Hindlimb muscle (tissue), 1 donor: ENCODE measurements around the gene IGSF8. TPM values are rescaled to one million over a fixed set of nuclear protein-coding genes. Genes with fewer than 3 reads are reported as not detected.
"Not testable (repeated sequence)": the region's sequence is repeated elsewhere in the genome, so short reads cannot be mapped to it uniquely, and the experiment has no call there.

Experiments
- DNase-seq: peaks from one replicate; pipeline ENCODE4 v3.0.0-alpha.2; 2013
- polyA plus RNA-seq: library from polyadenylated mRNA; unstranded; fragments of 120-200 nt; gene quantifications from one replicate; pipeline ENCODE4 v1.2.1, GENCODE V29; 2013; ENCODE audit not compliant: insufficient read length

IGSF8 gene
- polyA plus RNA-seq, 1 donor = 21.6 TPM

DNA sequence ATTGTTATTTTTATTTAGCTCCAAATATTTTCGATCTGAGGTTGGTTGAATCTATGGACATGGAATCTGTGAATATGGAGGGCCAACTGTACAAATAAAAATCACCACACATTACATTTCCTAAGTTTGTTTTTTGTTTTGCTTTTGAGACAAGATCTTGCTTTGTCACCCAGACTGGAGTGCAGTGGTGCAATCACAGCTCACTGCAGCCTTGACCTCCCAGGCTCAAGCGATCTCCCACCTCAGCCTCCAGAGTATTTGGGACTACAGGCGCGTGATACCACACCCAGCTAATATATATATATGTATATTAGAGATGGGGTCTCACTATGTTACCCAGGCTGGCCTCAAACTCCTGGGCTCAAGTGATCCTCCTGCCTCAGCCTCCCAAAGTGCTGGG lies 27.9 kb upstream of the IGSF8 start:
- DNase-seq = not testable (repeated sequence)

DNA sequence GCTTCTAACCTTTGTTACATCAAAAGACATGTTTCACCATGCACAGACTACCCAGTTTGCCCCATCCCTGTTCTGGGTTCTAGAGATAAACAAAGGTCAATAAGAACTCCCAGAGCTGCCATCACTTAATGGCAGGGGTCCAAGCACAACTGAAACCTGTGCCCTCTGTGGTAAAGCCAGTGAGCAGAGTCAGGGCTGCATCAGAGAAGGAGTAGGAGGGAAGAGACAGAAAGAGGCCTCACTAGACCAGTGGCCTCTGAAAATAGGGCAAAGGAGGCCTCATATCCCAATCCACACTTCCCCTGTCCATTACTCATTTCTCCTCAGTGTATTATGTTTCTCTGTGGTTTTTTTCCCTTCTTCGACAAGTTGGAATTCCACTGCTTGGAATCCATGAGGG lies 27.3 kb upstream of the IGSF8 start:
- no peak for DNase-seq

DNA sequence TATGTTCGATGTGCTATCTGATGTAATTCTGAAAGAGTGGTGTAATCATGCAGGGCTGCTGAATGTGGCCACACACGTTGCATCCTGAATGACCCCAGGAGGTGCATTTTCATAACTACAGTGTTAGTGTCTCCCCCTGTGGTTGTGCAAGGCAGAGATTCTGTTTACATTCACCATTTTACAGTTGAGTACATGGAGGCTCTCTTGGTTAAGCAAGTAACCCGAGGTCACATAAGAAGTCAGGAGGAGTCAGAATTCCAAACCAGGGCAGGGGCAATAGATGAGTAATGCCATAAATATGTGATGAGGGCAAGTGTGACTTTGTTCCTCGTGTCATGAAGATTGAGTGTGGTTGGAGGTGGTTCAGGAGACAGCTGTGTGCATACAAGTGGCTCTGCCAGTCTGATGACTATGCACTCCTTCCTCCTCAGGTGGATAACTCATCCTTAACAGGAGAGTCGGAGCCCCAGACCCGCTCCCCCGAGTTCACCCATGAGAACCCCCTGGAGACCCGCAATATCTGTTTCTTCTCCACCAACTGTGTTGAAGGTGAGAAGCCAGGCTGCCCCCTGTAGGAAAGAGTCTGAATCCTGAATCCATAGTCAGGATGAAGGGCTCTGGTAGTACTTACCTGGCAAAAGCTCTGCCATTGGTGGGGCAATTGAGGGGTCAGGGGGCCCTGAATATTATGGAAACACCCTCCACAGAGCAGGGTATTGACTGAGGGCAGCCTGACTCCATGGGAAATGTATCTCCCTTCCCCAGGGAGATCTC lies 26.5 kb upstream of the IGSF8 start:
- DNase-seq = no peak

DNA sequence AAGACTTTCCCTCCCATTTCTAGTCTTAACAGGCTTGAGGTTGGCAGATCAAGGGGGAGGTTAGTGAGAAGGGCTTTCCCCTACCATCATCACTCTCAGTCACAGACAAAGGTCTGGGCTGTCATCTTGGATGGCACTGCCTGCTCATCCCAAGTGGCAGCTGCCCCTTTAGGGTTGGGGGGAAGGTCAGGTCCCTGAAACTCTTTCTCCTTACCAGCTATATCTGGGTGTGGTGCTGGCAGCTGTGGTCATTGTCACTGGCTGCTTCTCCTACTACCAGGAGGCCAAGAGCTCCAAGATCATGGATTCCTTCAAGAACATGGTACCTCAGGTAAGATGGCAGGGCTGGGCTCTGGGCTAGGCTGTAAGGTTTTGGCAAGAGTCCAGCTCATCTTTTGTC lies 25.3 kb upstream of the IGSF8 start:
- no peak for DNase-seq

DNA sequence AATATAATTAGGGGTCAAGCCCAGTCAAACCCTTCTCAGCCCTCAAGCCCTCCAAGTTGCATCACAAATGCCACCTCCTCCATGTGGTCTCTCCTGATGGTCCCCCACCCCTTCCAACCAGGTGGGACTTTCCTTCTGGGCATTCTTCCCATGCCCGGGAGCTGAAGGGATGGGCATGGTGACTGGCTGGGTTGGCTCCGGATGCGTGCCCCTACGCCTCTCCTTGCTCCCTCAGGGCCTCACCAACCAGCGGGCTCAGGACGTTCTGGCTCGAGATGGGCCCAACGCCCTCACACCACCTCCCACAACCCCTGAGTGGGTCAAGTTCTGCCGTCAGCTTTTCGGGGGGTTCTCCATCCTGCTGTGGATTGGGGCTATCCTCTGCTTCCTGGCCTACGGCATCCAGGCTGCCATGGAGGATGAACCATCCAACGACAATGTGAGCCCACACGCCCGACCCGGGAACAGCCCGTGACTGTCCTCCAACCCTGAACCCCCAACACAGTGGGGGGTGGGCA lies 24.6 kb upstream of the IGSF8 start:
- no peak for DNase-seq

DNA sequence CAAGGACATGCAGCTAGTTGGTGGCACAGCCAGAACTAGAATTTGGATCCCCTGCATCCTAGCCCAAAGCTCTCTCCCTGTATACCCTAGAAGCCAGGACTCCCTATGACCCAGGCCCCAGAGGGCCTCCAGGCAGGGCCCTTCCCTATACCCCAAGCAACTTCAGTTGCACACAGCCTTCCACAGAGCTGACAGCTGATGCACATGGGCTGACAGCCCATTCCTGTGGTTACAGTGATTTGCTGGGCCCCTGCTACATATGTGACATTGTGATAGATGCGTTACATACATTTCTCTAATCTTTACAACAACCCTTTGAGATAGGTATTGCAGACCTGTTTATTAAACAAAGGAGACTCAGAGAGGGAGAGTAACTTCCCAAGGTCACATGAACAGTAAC lies 23.0 kb upstream of the IGSF8 start:
- no peak for DNase-seq

DNA sequence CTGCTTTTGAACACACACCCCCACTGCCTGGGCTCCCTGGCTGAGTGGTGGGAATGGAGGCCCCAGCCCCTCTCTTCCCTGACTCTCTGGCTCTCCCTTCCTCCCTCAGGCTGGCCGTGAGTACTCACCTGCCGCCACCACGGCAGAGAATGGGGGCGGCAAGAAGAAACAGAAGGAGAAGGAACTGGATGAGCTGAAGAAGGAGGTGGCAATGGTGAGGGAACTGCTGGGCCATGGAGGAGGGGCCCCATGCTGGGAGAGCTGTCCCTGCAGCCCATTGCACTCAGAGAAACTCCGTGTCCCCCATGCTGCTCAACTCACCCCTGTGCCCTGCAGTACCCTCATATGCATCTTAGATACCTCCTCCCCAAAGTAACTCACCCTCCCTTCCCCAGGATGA lies 22.4 kb upstream of the IGSF8 start:
- no peak for DNase-seq

DNA sequence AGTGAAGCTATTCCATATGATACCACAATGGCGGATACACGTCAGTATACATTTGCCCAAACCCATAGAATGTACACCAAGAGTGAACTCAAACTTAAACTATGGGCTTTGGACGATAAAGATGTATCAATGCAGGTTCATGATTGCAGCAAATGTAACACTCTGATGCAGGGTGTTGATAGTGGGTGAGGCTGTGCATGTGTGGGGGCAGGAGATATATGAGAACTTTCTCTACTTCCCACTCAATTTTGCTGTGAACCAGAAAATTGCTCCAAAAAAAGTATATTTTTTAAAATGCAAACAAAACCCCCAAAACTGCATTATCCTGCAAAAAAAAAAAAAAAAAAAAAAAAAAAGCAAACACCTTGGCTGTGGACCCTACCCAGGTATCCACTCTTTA lies 20.5 kb upstream of the IGSF8 start:
- no peak for DNase-seq

DNA sequence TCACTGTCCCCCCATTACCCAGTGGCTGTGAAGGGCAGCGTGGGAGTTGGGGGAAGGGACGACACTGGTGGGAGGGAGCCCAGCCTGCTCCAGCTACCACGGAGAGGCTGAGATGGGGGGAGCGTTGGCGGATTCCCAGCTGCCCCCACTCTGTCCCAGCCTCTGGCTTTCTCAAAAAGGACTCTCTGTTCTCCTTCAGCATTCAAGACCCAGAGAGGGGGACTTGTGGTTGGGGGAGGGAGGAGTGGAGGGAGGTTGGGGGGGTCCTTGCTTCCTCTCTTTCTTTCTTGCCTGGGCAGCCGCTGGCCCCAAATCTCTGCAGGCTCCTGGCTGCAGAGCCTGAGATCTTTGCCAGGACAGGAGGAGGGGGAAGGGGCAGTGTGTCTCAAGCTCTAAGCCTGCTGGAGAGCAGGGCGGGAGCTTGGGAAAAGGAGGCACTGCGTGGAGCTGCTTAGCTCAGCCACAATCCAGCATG lies 19.3 kb upstream of the IGSF8 start:
- no peak for DNase-seq

DNA sequence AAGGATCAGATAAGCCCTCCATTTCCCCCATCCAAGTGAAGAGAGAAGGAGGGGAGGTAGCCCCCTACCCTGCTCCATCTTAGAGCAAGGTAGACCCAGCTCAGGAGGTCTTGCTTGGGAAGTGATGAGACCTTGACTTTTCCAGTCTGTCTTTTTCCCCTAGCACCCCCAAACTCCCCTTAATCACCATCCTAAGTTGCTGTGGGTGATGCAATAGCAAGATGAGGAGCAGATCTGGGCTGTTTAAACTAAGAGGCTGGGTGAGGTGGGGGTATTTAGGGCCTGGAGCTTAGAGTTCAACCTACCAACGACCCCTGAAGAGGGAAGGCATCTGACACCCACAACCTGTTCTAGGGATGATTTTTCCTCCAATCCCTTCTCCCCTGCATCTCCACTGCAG lies 18.9 kb upstream of the IGSF8 start:
- DNase-seq = no peak

DNA sequence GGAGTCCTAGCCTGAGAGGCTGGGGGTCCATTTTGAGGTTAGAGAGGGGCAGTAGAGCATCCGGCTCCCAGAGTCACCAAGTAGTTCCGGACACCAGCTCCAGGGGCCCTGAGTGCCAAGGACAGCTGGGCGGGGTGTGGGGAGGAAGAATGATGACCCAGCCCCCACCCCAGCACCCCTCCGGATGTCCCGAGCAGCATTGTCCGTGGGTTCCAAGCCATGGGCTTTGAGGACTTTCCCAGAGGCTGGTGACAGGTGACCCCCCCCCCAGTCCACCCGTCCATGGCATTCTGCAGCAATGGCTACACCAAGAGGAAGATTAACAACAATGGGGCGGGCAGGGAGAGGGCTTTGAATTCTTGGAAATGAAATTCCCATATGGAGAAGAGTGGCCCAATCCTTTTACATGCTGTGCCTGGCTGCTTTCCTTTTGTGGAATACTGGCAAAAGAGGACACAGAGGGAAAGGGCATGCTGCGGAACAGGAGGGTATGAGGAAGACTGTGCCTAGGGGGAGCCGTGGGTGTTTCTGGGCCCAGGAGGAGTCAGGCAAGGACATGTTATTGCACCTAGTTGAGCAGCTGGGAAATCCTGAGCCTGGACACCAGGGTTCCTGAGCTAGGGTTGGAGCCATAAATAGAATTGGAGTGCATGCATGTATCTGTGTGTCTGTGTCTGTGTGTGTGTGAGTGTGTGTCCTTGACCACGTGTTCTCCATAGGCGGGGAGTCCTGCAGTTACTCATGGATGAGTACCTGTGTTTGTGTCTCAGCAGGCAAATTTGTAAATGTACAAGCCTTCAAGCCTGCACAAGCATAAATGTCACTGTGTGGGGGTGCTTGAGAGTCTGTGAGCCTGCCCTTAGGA lies 18.1 kb upstream of the IGSF8 start:
- no peak for DNase-seq

DNA sequence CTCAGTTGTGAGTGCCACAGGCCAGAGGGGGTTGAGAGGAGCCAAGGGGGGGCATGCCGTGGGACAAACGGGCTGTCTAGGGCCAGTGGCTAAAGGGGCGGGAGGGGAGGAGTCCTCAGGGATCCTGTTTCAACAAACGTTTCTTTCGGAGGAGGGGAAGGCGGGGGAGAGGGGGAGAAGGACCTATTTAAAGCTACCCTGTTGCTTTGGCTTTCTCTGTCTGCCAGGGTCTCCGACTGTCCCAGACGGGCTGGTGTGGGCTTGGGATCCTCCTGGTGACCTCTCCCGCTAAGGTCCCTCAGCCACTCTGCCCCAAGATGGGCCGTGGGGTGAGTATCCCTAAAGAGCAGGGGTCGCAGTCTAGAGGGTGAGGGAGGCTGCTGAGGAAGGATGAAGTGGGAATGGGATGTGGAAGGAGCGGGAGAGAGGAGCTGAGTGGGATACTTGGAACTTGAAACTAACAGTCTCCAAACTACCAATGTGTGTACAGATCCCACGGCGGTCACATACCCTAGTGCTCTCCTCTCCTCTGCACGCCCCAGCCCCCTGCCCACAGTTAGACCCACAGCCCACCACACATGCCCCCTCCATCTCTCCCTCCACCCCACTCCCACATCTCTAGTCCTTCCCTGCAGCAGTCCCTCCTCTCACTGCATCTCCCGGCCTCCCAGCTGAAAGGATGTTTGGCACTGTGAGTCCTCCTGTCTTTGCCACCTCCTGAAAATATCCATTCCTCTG lies 17.3 kb upstream of the IGSF8 start, which contains the start of gene ATP1A2:
TSS of gene ATP1A2 (plus strand) at position 215 of the 738 bp plus-strand sequence. CDS start at position 318, 103 bp downstream.
- DNase-seq = no peak

DNA sequence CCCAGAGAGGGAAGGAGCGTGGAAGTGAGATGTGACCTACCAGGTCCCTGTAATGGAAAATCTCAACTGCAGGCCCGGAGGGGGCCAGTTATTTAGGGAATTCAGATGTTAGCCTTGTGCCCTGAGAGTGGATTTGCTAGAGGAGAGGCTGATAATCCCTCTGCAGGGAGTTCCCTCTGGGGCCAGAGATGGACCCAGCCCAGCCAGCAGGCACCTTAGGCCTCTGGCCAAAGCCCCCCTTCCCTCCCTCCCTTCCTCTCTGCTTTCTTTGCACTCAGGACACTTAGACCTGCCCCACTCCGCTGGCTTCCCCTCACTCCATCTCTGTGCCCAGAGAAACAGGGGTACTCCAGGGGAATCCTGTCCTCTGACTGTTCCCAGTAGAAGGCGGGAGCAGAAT lies 15.7 kb upstream of the IGSF8 start:
- DNase-seq = no peak

DNA sequence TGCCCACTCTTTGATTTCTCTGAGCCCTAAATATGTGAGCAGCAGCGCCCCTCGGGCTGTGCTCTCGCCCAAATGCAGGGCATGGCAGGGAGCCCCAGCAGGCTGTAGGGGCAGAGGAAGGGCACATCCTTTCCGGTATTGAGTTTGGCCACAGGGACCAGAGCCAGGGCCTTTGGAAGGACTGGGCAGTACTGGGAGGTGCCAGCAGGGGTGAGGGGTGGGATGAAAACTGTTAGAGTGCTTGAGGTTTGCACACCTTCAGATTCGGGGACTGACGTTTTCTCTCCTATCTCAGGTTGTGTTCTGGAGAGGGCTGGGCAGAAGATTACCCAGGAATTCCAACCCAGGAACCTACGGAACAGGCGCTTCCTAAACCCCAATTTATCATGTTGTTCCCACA lies 15.0 kb upstream of the IGSF8 start:
- DNase-seq = no peak

DNA sequence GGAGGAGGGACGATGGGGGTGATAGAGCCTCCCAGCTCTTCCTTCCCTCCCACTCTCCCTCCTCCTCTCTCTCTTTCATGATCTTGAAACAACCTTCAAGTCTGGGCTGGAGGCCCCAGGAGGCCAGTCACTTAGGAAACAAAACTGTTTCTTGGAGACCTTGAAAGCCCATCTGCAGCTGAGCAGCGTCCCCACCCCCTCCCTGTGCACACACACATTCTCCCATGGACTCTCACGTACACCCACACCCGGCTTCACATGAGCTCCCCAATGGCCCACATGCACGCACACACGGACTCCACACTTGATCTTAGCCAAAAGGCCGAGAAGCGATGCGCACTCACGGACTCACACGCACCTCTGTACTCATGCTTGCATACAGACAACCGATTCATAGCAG lies 13.9 kb upstream of the IGSF8 start:
- DNase-seq = peak; percentile 81

DNA sequence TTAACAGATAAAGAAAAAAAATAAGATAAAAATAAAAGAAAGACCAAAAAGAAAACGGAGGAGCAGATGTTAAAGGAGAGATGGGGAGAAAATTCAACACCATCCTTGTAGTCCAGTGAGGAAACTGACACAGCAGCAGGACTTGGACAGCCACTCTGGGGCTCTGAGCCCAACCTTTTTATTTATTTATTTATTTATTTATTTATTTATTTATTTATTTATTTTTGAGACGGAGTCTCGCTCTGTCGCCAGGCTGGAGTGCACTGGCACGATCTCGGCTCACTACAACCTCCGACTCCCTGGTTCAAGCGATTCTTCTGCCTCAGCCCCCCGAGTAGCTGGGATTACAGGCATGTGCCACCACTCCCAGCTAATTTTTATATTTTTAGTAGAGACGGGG lies 13.0 kb upstream of the IGSF8 start:
- DNase-seq = not testable (repeated sequence)

DNA sequence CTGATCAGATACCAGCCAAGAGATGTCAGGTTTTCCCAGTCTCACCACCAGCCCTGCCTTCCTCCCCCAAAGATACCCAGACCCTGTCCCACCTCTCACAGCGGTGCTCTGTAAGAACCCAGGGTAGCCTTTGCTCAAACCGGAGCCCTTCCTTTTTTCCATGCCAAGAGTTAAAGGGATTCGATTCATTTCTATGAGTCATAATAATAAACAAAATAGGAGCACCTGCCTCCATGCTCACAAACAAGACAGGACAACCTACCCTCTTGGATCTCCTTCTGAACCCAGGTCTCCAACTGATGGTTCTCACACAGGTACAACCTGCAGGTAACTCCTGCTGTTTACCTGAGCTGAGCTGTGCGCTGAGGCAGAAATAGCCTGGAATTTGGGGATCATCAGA lies 11.3 kb upstream of the IGSF8 start:
- no peak for DNase-seq

DNA sequence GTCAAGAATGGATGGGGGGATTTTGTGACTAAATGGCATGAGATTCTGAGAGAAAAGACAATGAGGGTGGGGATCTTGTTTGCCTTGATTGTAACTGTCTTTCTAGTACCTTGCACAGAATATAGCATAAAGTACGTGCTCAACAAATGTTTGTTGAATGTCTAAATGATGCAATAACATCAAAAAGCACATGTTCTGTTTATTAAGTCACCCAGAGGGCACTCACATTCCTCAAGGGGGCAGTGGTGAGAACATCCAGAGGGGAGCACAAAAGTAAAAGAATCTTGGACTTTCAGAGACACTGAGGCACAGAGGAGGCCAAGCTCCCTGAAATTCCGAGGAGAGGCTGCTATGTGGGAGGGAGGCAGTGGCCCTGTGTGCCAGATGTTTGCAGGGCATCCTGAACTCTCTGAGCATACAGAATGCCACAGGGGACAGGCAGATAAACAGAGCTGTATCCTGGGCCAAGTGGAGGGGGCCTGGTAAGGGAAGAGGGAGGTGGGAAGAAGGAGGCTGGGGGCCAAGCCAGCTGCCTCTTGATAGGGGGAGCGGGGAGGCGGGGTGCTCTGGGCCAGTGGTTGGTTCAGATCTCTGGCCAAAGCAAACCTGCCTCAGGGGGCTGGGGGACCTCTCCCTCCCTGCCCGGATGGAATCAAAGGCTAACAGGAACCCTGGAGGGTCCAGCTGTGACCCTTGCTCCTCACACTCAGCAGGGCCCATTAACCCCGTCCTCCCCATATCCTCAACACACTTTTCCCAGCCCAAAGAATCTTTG lies 10.7 kb upstream of the IGSF8 start:
- no peak for DNase-seq

DNA sequence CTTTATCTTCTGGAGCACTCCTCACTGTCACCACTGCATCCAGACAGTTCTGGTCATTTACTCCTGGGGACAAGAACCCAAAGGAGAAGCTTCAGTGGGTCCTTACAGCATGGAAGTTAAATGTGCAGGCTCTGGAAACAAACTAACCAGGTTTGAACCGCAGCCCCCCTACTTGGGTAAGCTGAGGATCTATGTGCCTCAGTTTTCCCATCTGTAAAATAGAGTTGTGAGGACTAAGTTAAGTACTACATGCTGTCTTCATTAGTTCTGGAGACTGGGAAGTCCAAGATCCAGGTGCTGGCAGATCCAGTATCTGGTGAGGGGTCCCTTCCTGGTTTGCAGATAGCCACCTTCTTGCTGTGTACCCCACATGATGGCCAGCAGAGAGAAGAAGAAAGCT lies 9.1 kb upstream of the IGSF8 start:
- no peak for DNase-seq

DNA sequence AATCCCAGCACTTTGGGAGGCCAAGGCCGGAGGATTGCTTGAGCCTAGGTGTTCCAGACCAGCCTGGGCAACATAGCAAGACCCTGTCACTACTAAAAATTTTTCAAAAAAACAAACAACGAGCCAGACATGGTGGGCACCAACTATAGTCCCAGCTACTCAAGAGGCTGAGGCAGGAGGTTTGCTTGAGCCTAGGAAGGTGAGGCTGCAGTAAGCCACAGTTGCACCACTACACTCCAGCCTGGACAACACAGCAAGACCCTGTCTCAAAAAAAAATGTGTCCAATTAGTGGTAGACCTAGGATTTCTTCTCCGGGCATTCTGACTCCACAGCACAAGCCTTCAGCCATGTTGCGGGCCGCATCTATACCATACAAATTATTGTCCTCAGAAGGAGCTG lies 6.7 kb upstream of the IGSF8 start:
- no peak for DNase-seq

DNA sequence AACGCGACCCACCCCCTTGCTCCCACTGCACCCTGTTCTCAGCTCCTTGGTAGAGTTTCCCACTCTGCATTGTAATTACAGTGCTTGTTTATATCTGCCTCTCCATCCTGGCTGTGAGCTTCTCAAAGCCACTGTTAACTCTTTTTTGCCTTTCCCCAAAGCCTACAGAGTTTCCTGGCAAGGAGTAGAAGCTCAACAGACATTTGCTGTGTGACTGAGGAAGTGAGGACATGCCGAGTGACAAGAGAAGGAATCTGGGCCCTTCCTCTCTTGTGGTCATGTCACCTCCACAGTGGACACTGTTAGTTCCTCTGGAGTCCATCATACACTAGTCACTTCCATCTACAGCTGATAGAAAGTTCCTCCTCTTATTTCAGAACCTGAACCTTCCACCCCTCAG lies 6.1 kb upstream of the IGSF8 start:
- no peak for DNase-seq
